Putamen (tissue), 1 donor: Measurements from ENCODE around the gene EXOC4.
A peak's percentile ranks its signal among the peaks of the same experiment; 100 is the strongest.
"Not testable (repeated sequence)": the region's sequence is repeated elsewhere in the genome, so short reads cannot be mapped to it uniquely, and the experiment has no call there.

Experiments used
- DNase-seq: peaks from one replicate; pipeline ENCODE4 v3.0.0-alpha.2; 2016; ENCODE audit warnings: low spot score

Gene EXOC4

DNA sequence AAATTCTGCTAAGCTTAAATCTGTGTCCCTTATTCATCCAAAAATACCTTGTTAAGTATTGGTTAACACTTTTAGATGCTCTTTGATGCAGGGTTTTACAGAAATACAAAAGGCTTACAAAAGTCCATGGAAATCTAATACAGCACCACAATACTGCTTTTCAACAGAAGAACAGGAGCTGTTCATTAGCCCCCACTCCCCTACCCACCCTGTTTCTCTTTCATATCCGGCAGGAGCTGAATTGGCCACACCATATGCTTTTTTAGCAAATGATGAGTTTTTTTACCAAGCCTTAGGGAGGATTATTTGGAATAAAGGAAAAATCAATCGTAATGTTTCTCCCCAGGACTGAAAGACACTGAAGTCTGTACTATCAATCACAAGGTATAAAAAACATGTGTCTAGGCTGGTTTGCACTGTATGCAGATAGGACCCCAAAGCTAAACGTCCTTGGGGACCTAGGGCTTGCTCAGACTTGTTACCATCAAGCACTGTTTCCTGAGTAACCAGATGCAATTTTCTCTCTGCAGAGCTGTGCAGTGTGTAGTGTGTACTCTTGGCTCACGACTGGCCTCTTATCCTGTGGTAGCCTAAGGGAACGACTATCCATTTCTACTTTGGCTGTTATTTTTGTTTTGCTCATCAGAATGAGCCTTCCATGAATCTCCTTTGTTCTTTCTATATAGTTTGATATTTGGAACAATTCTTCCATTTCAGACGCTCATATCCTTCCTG lies 731.0 kb downstream of the EXOC4 start:
- DNase-seq, result no peak

DNA sequence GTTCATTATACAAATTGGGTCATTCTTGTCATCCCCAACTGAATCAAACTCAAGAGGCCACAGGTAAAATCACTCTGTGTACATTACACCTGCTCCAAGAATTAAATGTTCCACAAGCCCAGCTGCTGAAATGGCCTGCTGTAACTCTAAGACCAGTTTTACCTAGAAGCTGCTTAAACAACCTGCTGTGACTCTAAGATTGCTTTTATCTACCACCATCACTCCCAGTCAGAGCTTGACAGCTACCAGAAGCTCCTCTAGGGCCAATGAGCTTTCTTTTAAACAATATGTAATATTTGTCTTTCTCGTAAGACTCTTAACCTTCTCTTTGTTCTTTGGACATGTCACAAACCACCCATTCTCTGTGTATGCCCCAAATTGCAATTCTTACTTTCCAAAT lies 732.4 kb downstream of the EXOC4 start:
- DNase-seq, result no peak

DNA sequence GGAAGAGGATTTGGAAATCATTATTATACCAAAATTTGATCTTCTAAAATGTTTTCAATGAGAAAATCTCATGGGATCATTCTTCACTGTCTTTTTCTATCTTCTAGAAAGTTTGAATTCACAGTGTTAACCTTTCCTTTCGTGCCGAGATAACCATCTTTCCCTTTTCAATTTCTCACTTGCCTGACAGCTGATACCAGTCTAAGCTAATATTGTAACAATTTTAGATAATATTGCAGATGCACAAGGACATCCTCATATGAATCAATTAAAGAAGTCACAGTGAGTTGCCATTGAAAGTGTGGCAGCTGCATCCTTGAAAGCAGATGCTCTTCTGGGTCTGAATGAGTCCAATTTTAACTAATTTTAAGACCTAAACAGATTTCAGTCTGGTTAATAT lies 734.7 kb downstream of the EXOC4 start:
- DNase-seq, result no peak

DNA sequence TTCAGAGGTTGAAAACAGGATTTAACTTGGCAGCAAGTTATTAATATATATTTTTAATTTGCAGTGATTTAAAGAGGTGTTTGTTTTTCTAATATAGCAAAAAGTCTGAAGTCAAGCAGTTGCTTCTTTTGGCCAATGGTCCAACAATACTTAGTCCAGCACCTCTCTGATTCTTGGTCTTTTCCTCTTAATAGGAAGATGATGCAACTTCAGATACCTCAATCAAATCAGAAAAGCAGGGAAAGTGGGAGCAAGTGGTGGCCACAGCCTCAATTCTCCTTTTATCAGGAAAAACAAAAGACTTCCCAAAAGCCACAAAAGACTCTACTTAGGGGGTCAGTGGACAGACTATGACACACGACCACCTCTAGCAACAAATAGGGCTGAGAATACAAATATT lies 740.7 kb downstream of the EXOC4 start:
- DNase-seq, result no peak

DNA sequence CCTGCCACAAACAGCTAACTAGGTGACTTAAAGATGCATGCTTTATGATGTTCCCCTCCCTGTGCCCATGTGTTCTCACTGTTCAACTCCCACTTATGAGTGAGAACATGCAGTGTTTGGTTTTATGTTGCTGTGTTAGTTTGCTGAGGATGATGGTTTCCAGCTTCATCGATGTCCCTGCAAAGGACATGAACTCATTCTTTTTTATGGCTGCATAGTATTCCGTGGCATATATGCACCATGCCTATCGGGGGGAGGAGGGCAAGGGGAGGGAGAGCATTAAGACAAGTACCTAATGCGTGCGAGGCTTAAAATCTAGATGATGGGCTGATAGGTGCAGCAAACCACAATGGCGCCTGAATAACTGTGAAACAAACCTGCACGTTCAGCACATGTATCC lies 741.2 kb downstream of the EXOC4 start:
- not testable (repeated sequence) for DNase-seq

DNA sequence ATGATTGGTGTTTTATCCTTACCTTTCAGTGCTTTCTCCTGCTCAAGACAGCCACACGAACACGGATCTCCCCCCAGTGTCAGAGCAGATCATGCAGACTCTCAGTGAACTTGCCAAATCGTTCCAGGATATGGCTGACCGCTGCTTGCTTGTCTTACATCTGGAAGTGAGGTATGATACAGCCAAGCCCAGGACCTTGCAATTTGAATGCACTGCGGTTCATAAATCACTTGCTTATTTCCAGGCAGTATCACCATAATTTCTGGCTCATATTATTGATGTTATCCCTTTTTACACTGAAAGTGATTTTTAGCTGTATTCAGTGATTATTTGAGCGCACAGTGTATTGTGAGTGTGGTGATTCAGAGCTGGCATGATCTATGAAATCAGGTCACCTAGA lies 744.6 kb downstream of the EXOC4 start:
- no peak for DNase-seq

DNA sequence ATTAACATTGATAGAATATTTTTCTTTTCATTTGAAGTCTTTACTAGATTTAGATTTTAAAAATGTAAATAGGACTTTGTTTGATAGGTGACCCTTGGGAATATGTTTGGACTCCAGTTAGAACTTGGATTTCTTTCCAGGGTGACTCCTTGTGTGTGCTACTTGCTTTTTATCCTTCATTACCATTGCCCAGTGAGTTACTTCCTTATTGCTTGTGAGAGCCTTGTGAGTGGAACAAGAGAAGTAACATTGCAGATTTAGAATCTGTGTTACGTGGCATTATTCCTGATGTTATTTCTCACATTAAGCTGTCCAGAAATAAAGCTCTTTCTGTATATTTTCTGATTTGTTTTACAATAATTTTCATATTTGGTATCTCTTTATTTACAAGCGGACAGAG lies 746.3 kb downstream of the EXOC4 start:
- no peak for DNase-seq

DNA sequence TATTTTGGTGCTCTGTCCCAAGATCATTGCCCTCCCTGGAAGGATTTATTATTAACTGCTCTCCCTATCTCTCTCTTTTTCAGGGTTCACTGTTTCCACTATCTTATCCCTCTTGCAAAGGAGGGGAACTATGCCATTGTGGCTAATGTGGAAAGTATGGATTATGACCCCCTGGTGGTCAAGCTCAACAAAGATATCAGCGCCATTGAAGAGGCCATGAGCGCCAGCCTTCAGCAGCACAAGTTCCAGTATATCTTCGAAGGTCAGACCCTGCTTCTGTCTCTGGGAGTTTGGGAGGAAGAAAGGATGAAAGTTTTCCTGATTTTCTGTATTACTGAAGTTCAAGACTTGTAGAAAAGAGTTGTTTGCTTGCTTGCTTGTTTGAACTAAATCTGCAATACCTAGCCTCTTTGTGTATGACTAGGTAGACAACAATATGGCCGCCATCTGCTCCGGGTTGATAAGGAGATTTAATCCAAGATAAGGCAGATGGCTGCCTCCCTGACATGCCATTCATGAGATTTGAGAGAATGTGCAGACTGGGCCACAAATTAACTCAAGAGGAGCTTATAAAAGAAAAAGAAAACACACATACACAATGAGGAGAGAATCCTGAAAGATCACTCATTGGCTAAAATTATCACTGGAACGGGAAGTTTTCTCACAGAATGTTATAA lies 752.1 kb downstream of the EXOC4 start:
- no peak for DNase-seq

DNA sequence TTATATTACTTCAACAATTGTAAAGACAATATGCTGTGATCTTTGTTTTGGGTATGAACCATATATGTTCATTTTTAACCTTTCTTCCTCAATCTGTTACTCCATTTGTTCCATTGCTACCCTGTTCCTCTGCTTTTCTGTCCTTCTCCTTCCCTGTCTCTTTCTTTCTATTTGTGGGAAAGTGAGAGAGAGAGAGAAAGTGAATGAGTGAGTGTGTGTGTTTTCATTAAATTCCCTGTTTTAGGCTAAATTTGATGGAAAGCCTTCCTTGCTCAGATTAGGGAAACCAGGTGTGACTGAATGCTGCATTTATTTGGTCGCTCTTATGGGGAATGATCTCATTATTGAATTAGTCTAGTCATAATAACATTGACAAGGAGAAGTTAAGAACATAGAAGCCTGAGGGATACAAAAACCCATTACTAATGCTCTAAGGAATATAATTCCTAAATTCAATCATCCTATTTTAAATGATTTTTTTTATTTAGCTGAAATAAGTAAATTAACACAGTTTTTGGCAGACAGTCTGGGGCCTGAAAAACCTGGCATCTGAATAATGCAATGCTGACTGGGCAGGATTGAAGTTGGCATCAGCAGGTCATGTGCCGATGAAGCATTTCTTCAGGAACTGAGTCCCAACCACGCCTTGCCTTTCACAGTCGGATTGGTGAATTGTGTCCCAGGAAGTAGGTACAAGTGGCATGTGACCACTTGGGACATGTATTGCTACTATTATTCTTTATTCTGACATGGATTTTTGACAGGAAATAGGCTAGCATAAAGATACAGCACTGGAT lies 756.6 kb downstream of the EXOC4 start:
- no peak for DNase-seq

DNA sequence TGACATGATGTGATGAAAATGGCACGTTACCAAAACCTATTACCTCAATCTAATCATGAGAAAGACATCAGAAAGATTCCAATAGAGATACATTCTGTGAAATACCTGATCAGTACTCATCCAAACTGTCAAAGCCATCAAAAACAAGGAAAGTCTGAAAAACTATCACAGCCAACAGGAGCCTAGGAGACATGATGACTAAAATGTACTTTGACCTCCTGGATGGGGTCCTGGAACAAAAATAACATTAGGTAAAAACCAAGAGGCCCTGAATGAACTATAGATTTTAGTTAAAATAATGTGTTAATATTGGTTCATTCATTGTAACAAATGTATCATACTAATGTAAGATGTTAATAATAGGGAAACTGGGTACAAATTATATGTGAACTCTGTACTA lies 760.4 kb downstream of the EXOC4 start:
- no peak for DNase-seq

DNA sequence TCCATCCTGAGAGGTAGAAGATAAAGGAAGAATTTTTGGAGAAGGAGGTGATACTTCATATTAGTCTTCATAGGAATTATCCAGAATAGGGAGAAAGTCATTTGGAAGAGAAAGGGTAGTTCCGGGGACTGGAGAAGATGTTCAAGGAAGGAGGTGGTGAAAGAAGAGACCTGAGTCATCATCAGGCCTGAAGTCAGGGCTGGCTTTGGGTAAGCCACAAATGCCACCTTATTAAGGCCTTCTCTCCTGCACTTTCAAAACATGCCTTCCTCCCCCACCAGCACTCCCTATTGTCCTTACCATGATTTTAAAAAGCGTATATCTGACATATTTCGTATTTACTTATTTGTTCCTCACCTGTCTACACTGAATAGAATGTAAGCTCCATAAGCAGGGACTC lies 762.1 kb downstream of the EXOC4 start:
- no peak for DNase-seq

DNA sequence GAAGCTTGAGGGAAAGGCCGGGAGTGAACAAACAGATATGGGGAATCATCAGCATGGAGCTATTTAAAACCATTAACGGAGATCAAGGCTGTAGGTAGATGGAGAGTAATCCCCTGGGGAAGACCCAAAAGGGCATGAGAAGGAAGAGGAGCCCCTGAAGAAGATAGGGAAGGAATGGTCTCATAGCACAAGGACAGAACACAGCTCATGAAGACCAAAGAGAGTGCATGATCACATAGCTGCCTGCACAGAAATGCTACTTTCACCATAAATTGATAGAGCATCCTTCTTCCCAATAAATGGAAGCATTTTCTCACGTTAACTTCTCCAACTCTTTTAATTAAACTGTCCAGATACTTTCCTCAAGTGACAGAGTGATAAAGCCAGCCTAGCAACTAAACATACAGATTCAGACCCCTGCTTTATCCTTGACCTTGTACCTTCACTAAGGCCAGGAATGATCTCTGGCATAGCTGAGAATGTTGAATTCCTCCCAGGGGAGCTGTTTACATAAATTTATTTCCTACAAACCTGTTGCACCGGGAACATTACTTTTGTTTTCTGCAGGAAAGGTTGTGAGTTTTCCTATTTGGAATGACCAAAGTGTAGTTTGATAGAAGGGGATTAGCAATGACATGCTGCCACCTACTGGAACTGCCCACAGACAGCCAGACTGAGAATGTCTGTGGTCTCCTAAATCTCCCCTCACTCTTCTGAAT lies 763.5 kb downstream of the EXOC4 start:
- peak; percentile 18 for DNase-seq

DNA sequence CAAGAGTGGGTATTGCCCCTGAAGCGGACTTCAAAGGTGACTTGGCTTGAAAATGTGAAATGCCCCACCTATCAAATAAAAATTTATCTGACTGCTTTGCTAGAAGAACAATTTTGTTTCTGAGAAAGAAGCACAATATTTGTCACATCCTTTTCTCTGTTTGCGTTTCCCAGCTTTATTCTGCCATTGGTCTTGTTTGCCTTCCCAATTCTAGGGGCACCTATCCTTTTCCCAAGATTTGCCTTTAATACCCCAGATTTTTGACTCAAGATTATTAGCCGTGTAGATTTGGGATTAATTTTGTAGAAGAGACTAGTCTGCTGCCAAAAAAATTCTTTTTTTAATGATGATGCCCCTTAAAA lies 764.0 kb downstream of the EXOC4 start:
- no peak for DNase-seq

DNA sequence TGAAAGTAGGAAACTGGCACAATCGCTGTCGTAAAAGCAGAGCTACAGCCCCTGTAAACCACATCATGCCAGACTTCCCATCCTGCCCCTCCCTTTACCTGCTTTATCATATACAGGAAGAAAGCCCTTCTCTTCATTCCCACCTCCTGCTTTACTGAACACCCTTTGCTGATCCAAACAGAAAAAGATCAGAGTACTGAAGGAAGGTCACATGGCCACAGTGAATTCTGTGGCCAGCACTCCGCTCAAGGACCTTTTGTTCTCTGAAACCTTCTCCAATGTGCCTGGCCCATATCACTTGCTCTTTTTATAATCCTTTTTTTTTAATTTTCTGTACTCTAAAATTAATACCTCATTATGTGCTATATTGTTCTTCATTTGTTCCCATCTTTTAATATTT lies 765.4 kb downstream of the EXOC4 start:
- no peak for DNase-seq

DNA sequence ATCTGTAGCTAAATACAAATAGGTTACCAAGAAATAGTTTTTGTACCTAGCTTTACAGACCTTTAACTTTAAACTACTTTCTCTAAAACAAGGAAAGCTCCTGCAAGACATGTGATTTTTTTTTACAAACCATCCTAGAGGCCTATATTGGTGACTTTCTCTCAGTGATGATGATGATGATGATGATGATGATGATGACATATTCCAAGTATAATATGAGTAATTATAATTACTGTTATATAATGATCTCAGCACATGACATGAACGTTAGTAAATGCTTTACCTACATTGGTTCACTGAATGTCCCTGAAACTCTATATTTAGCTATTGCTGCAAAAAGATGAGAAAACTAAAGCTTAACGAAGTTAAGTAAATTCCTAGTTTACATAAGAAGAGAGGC lies 766.4 kb downstream of the EXOC4 start:
- DNase-seq, result no peak

DNA sequence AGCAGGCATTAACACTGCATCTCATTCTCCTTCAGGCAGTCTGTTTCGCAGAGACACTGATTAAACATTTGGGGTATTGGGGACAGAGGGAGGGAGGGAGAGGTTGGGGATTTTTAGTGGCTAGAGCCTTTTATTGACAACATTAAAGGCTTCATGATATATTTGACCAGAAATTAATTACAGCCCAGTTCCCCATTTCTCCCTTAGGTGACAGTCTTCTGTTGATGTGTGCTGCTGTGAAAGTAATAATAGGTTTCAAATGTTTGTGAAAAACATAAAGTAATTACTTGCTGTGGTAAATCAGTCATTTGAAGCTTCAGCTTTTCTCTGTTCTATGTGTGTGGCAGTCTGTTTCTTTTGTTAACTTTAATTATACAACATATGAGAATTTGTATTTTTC lies 769.0 kb downstream of the EXOC4 start:
- DNase-seq, result no peak

DNA sequence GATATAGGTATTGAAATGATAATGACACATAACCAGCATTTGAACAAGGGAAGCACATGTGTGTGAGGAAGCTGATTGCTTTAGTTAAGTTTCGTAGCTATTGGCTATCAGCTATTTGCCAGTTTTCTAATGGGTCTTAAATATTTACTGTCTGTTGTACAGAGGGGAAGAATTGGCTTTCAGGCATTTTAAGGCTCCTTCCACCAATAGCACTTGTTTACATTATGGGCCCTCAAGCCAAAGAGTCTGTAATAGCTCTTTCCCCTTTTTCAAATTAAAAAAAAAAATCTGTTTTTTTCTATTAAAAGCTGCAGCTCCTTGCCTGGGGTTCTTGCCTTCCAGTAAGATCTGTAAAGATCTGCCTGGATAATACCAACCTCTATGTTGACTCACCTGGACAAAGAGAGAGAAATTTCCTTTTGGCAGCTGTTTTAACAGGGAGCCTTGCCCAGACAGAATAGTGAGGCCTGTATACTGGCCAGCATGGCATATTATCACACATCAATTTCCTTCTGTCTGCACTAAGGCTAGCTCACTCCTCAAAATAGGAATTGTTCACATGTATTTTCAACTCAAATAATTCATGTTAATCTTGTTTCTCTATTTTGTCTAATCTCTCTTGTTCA lies 769.5 kb downstream of the EXOC4 start:
- no peak for DNase-seq

DNA sequence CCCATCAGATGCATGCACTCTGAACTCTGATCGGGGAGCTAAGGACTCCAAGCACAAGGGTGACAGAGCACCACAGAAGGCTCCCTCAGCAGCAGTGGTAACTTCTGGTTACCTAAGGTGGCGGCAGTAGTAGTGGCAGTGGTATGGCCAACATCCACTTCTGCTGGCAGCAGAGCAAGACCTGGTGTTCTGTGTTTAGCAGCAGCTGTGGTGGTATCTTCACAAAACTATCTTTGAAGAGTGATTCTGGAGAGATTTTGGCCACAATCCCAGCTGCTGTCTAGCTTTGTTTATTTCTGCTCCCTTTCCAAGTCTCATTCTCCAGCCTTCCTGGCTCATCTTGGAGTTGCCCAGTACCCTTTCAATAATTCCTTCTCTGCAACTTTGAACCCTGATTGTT lies 771.9 kb downstream of the EXOC4 start:
- no peak for DNase-seq

DNA sequence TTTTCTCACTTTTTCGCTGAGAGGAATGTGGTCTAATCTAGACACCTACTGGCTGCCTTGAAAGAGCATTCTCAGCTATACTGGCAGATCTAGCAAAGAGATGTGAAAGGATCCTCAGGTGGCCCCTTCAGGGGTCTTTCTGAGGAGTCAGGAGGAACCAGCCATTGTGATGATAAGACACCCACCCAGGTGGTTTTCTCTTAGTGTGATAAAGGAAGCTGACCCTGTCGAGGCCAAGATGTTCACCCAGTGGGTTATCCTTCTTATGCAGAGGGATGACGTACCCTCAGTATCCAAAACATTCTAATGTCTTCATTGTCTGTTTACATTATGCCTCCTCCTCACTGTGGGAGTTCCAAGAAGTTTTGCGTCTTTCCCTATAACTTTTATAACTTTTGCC lies 776.0 kb downstream of the EXOC4 start:
- DNase-seq, result no peak

DNA sequence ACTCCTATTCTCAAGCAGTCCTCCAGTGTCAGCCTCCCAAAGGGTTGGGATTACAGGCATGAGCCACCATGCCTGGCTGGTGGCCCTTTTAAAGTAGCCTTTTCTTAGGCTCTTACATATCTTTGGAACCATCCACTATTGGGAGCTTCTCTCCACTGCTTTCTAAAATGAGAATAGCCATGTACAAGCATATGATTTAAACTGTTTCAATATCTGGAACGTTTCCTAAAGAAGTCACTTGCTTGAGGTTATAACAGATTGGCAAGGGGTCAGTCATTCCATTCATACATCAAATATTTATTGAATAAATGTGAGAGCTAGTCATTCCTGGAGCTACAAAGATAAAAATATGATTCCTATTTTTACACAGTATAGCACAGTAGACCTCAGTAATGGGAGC lies 776.9 kb downstream of the EXOC4 start:
- no peak for DNase-seq

DNA sequence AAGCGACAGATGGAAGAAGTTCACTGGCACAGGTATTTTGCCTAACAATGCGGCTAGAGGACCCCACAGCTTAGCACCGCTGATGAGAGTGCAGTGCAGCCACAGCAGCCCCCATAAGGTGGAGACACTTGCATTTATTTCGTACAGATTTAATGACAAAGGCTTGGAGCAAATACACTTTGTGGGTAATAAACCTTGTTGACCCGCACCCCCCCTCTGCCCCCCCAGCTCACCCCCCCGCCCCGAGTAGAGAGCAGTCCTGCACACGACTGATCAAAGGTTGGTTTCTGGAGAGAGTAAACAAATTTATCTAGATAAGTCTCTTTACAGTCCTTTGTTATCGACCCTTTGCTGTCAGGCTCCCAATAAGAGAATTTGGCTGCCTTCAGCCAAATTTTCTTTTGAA lies 777.6 kb downstream of the EXOC4 start:
- DNase-seq, result no peak
